ENCODE measurements around the gene PAGE3. TPM values are rescaled to one million over a fixed set of nuclear protein-coding genes. Genes with fewer than 3 reads are reported as not detected.

Gene PAGE3, protein sequence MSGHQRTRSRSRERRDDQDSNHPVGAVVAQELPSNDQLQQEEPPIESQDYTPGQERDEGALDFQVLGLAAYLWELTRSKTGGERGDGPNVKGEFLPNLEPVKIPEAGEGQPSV
- total RNA-seq (2014; rRNA removed; shearing (Covaris generic)): not detected in 2 replicates

DNA sequence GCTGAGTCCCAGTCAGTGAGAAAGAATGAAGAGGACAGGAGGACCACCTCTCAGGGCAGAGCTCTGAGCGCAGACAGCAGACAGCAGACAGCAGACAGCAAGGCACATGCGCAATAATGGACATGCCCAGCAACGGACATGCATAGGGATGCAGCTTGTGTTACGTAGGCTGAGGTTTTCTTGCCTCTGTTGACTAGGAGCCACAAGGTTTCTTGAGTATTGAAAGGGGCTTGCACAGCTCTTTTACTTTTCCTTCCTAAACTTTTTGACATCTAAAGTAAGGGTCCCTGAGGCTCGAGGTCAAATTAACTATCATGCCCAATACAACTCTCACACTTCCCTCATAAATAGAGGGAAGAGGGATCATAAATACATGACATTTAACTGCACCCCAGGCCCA is at the start of gene PAGE3:
TSS of gene PAGE3 (minus strand) at position 101 of the 400 bp plus-strand sequence. CDS start 1,013 bp downstream, outside the sequence.
- no peak for DNase-seq (ENCODE audit: low spot score)

DNA sequence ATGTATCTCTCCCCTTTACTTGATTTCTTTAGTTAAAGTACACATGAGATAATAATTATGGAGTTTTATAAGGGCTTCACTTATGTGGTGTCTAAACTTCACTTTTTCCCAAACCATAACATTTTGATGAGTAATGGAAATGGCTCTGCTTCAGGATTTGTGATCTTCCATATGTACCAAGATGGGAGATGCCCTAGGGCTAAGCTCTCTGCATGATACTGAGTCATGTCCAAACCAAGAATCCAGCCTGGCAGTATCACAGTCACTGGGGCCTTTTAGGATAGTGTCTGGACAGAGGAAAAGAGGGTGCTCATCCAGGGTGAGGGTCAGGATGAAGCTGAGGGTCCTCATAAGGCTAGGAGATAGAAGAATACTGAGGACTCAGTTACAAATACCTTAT is 47.9 kb upstream of the PAGE3 start:
- no peak for DNase-seq (ENCODE audit: low spot score)

DNA sequence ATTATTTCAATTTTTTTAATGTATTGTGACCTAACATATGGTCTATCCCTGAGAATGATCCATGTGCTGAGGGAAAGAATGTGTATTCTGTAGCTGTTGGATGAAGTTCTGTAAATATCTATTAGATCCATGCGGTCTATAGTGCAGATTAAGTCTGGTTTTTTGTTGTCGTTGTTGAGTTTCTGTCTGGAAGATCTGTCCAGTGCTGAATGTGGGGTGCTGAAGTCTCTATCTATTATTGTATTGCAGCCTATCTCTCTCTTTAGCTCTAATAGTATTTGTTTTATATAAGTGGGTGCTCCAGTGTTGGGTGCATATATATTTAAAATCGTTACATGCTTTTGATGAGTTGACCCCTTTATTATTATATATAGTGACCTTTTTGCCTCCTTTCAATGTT is 26.2 kb upstream of the PAGE3 start:
- DNase-seq (ENCODE audit: low spot score): no peak

DNA sequence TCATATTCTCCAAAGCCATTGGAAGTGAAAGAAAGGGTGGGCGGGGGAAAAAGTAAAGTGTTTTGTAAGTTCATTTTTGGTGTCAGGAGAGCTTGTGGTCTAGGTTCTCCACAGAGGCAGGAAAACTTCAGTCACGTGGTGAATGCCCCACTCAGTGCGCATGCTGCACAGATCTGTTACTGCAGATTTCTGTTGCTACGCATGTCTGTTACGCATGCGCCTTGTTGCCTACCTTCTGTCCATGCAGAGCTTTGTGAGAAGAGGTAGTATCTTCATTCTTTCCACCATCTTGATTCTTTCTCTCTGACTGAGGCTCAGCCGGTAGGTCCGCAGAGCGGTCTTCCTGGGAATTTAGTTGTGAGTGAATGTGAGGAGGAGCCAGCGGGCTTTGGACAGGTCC is 15.1 kb upstream of the PAGE3 start:
- no peak for DNase-seq (ENCODE audit: low spot score)

DNA sequence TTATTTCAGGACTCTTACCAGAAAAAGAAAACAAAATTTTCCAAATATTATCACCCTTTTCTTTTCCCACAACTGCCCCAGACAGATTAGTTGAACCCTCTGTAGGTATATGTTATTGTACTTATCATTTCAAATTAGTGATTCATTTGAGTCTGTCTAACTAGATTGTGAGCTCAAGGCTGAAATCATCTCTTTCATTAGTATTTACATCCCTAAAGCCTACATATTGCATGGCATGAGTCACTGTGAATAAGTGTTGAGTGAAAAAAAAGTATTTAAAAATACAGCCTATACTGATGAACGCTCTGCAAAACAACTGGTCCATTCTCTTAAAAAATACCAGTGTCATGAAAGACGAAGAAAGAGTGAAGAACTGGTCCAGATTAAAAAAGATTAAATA is 3.9 kb downstream of the PAGE3 start:
- no peak for DNase-seq (ENCODE audit: low spot score)

DNA sequence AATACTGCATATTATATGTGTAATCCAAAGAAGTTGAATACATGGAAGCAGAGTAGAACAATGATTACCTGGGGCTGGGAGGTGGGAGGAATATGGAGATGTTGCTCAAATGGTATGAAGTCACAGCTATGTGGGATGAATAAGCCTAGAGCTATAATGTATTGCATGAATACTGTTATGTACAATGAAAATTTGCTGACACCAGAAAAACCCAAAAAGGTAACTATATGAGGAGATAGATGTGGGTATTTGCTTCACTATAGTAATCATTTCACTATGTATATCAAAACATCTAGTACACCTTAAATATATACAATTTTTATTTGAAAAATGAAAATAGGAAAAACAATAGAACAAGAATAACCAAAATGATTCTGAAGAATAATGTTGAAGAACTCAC is 11.2 kb downstream of the PAGE3 start:
- DNase-seq (ENCODE audit: low spot score): no peak

DNA sequence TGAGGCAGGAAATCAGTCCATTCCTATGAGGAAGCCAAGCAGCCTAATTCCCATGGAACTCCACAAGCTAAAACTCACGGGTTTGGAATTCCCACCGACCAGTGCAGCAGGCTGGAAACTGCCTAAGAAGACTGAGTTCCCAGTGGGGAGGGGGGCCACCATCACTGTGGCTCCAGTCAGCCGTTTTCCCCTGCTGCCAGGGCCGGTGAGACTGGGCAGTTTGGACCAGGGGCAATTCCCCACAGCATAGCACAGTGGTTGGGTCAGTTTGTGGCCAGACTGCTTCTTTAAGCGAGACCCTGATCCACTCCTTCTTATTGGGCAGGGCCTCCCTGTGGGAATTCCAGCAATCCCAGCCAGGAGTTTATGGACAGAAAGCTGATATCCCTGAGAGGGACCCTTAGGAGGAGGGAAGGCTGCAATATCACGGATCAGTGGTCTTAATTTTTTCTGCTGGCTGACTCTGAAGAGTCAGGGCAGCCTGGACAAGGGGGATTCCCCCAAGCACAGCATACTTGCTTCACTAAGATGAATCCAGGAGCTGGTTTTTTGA is 23.9 kb downstream of the PAGE3 start:
- DNase-seq (ENCODE audit: low spot score): no peak

DNA sequence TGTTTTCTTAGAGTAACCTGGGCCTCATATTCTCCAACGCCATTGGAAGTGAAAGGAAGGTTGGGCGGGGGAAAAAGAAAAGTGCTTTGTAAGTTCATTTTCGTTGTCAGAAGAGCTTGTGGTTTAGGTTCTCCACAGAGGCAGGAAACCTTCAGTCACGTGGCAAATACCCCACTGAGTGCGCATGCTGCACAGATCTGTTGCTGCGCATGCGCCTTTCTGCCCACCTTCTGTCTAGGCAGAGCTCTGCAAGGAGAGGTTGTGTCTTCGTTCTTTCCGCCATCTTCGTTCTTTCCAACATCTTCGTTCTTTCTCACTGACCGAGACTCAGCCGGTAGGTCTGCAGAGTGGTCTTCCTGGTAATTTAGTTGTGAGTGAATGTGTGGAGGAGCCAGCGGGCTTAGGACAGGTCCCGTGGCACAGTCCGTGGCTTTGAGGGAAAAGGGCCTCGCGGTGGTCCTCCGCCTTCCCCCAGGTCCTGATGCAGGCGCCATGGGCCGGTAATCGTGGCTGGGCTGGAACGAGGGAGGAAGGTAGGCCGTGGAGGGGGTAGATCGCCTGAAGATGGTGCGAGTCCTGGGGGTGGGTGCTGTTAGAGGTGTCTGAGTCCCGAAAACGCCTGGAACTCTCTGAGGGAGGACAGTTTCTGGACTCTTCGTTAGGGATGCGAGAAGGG is 44.5 kb downstream of the PAGE3 start, which contains the start of gene PAGE5:
TSS of gene PAGE5 (plus strand) at position 228 of the 676 bp plus-strand sequence. CDS start 1,037 bp downstream, outside the sequence.
- peak; percentile 15 for DNase-seq (ENCODE audit: low spot score)

DNA sequence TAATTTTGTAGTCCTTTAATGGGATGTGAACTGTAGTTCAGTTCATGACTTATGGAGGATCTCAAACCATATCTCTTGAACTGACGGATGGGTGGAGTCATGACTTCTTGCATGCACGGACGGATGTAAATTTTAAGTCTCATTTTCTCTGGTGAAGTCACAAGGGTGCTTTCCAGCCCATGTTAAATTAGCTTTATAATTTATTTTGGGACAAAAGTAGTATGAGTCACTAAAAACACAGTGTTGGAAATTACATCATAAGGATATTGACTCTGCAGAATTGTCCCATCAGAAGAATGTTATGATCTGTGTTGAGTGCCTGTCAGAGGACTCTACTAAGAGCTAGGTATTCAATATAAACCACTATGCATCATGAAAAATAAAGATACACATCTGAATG is 51.3 kb downstream of the PAGE3 start:
- DNase-seq (ENCODE audit: low spot score): no peak

DNA sequence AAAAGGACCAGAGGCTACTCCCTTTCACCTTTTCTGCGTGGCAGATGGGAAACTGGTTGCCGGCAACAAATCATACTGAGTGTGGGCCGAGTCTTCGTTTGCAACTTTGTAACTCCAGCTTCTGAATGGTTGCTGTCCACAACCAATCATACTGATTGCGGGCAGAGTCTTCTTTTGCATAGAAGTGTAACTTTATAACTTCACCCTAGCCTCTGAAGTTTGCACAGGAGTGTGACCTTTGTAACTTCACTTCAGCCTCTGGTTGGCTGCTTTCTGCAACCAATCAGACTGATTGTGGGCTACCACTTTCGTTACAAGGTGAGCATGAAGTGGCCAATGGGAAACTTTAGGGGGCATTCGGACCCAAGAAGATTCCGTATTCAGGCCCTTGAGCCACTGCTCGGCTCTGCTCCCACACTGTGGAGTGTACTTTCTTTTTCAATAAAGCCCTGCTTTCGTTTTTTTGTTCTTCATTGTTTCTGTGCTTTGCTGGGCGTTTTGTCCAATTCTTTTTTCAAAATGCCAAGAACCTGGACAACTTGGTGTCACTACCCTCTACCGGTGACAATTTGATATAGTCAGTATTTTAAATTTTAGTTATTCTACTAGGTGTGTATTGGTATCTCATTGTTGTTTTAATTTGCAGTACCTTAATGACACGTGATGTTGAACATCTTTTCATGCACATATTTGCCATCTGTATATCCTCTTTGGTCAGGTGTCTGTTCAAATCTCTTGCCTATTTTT is 53.6 kb downstream of the PAGE3 start:
- peak; percentile 10 for DNase-seq (ENCODE audit: low spot score)

Other genes starting within 250 kb of the PAGE3 start
- not detected in 2 replicates for gene ALAS2, start 233.9 kb downstream of the PAGE3 start, total RNA-seq (2014; rRNA removed; shearing (Covaris generic))
- gene PAGE2B, start 189.9 kb downstream of the PAGE3 start, total RNA-seq (2014; rRNA removed; shearing (Covaris generic)): not detected in 2 replicates
- 0.48 TPM in 1 of 2 replicates, not detected in the other for gene PAGE2, start 175.9 kb downstream of the PAGE3 start, total RNA-seq (2014; rRNA removed; shearing (Covaris generic))
- 37.9 and 40.5 TPM in 2 replicates for gene PAGE5, start 44.6 kb downstream of the PAGE3 start, total RNA-seq (2014; rRNA removed; shearing (Covaris generic))
- 44.3 and 44.5 TPM in 2 replicates for gene MAGEH1, start 187.2 kb upstream of the PAGE3 start, total RNA-seq (2014; rRNA removed; shearing (Covaris generic))
- 0.78 and 0.91 TPM in 2 replicates for gene USP51, start 224.9 kb upstream of the PAGE3 start, total RNA-seq (2014; rRNA removed; shearing (Covaris generic))